WTC11 (cell line): ENCODE results near the gene POU2F1. TPM values are rescaled to one million over a fixed set of nuclear protein-coding genes. Genes with fewer than 3 reads are reported as not detected.

ENCODE experiments used
- ATAC-seq: fragments of 200-7000 bp; cut with Tn5 transposase; 2 replicates; pipeline ENCODE4 v1.10.0; 2021; ENCODE audit warnings: mild to moderate bottlenecking, moderate library complexity
- CTCF ChIA-PET: fragments of 300-600 bp; sonication (Branson Sonifier 250); formaldehyde crosslinking; loops from one replicate; lab custom pipeline; 2021; ENCODE audit warnings: antibody characterized with exemption; lab: Charles Lee
- POLR2A ChIA-PET: fragments of 350-600 bp; sonication (Branson Sonifier 250); formaldehyde crosslinking; loops from one replicate; lab custom pipeline; 2021; ENCODE audit warnings: antibody characterized with exemption; lab: Charles Lee
- DNase-seq: peaks from one replicate; pipeline ENCODE4 v3.0.0; 2021; ENCODE audit warnings: low spot score
- H3K27ac Mint-ChIP-seq: 2 replicates; pipeline ENCODE4 v1.8.0; 2021; ENCODE audit warnings: mixed read lengths
- H3K27me3 Mint-ChIP-seq: 2 replicates; pipeline ENCODE4 v1.8.0; 2021; ENCODE audit warnings: low read depth, mild to moderate bottlenecking, moderate library complexity, mixed read lengths
- H3K36me3 Mint-ChIP-seq: 2 replicates; pipeline ENCODE4 v1.8.0; 2021; ENCODE audit warnings: mixed read lengths
- H3K4me1 Mint-ChIP-seq: 2 replicates; pipeline ENCODE4 v1.8.0; 2022; ENCODE audit warnings: mixed read lengths
- H3K4me3 Mint-ChIP-seq: 2 replicates; pipeline ENCODE4 v1.8.0; 2021; ENCODE audit warnings: mild to moderate bottlenecking, moderate library complexity, mixed read lengths
- H3K9me3 Mint-ChIP-seq: 2 replicates; pipeline ENCODE4 v1.8.0; 2021; ENCODE audit warnings: mixed read lengths
- AR ChIP-seq: fragments of 250-450 bp; sonication (Bioruptor Pico); IDR thresholded peaks from 2 replicates; pipeline ENCODE4 v1.9.0; 2021; ENCODE audit warnings: mild to moderate bottlenecking
- CDX4 ChIP-seq: fragments of 250-450 bp; sonication (Bioruptor Pico); IDR thresholded peaks from 2 replicates; pipeline ENCODE4 v1.9.0; 2021; ENCODE audit warnings: moderate library complexity, mild to moderate bottlenecking, inconsistent platforms, borderline replicate concordance
- CREM ChIP-seq: sonication (generic); formaldehyde crosslinking; IDR thresholded peaks from 2 replicates; pipeline ENCODE4 v1.8.1; 2022; ENCODE audit warnings: mild to moderate bottlenecking, missing genetic modification reagents, moderate library complexity
- CTCF ChIP-seq: fragments of 200-600 bp; IDR thresholded peaks from 2 replicates; pipeline ENCODE4 v1.8.0; 2022; ENCODE audit warnings: antibody characterized with exemption
- ESRRA ChIP-seq: sonication (generic); formaldehyde crosslinking; IDR thresholded peaks from 2 replicates; pipeline ENCODE4 v1.8.1; 2022; ENCODE audit warnings: mild to moderate bottlenecking, missing genetic modification reagents, borderline replicate concordance
- GABPB1 ChIP-seq: sonication (generic); formaldehyde crosslinking; IDR thresholded peaks from 2 replicates; pipeline ENCODE4 v1.8.1; 2023; ENCODE audit warnings: mild to moderate bottlenecking, missing genetic modification reagents
- GRHL2 ChIP-seq: fragments of 250-450 bp; sonication (Bioruptor Pico); IDR thresholded peaks from 2 replicates; pipeline ENCODE4 v1.8.0; 2022; ENCODE audit warnings: mild to moderate bottlenecking, moderate library complexity; ENCODE audit not compliant: insufficient replicate concordance, severe bottlenecking
- IRF1 ChIP-seq: sonication (generic); formaldehyde crosslinking; IDR thresholded peaks from 2 replicates; pipeline ENCODE4 v1.8.0; 2023; ENCODE audit warnings: missing genetic modification reagents
- IRF2 ChIP-seq: sonication (generic); formaldehyde crosslinking; IDR thresholded peaks from 2 replicates; pipeline ENCODE4 v1.8.0; 2022; ENCODE audit warnings: low read depth, missing genetic modification reagents, borderline replicate concordance
- KAT7 ChIP-seq: sonication (generic); formaldehyde crosslinking; IDR thresholded peaks from 2 replicates; pipeline ENCODE4 v1.8.1; 2023; ENCODE audit warnings: missing genetic modification reagents, mild to moderate bottlenecking, borderline replicate concordance
- NFATC4 ChIP-seq: fragments of 250-450 bp; sonication (Bioruptor Pico); IDR thresholded peaks from 2 replicates; pipeline ENCODE4 v1.9.0; 2021; ENCODE audit warnings: mild to moderate bottlenecking
- SOX15 ChIP-seq: fragments of 250-450 bp; sonication (Bioruptor Pico); IDR thresholded peaks from 2 replicates; pipeline ENCODE4 v1.9.0; 2021; ENCODE audit warnings: mild to moderate bottlenecking
- SP1 ChIP-seq: sonication (generic); formaldehyde crosslinking; conservative IDR thresholded peaks from 2 replicates; pipeline ENCODE4 v1.8.1; 2022; ENCODE audit warnings: missing genetic modification reagents
- TEAD1 ChIP-seq: sonication (generic); formaldehyde crosslinking; IDR thresholded peaks from 2 replicates; pipeline ENCODE4 v1.8.0; 2022; ENCODE audit warnings: mild to moderate bottlenecking, missing genetic modification reagents
- ZBTB21 ChIP-seq: sonication (generic); formaldehyde crosslinking; IDR thresholded peaks from 2 replicates; pipeline ENCODE4 v1.8.1; 2023; ENCODE audit warnings: mild to moderate bottlenecking, missing genetic modification reagents, borderline replicate concordance
- ZNF396 ChIP-seq: fragments of 250-450 bp; sonication (Bioruptor Pico); IDR thresholded peaks from 2 replicates; pipeline ENCODE4 v1.8.0; 2021; ENCODE audit warnings: mild to moderate bottlenecking, moderate library complexity, borderline replicate concordance
- ZNF671 ChIP-seq: fragments of 250-450 bp; sonication (Bioruptor Pico); IDR thresholded peaks from 2 replicates; pipeline ENCODE4 v1.8.0; 2021; ENCODE audit warnings: mild to moderate bottlenecking
- total RNA-seq: library from RNA; stranded (reverse); gene quantifications from 3 replicates; pipeline ENCODE4 v1.2.3, GENCODE V29; 2021
- TF ChIP-seq, protein P1 (sequence below): sonication (generic); formaldehyde crosslinking; IDR thresholded peaks from 2 replicates; pipeline ENCODE4 v1.8.1; 2023; ENCODE audit warnings: mild to moderate bottlenecking, moderate library complexity, missing genetic modification reagents
- TF ChIP-seq, protein P2 (sequence below): sonication (generic); formaldehyde crosslinking; IDR thresholded peaks from 2 replicates; pipeline ENCODE4 v1.8.1; 2023; ENCODE audit warnings: mild to moderate bottlenecking, missing genetic modification reagents, moderate library complexity
- TF ChIP-seq, protein P3 (sequence below): sonication (generic); formaldehyde crosslinking; IDR thresholded peaks from 2 replicates; pipeline ENCODE4 v1.8.1; 2022; ENCODE audit warnings: mild to moderate bottlenecking, missing genetic modification reagents, moderate library complexity, borderline replicate concordance

Gene POU2F1
- total RNA-seq, 1 experiment from 2014 or later: 51.3 TPM

DNA sequence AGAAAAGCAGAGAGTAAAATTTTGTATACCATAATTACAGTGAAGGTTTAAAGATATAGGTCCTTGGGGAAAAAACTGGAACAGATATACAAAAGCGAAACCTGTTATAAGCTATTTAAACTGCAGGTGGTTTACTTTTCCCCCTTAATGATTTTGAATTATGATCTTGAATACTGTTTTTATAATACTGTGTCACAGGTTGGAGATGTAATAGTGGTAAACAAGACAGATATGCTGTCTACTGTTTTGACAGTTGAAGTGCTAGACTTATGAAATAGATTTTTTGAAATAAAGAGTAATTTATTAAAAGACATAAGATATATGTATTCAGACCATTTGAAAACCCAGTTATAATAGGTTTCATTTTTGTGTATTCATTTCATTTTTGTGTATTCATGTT lies 168.3 kb downstream of the POU2F1 start:
- H3K36me3 Mint-ChIP-seq: peaks cover 35% of the 10 kb centered on the region
- ChIA-PET POLR2A (no interaction called here), CTCF (no interaction called here)
- H3K9me3 Mint-ChIP-seq: no peaks in the 10 kb centered on the region
- ATAC-seq (no peak), DNase-seq (no peak)
- H3K4me1 Mint-ChIP-seq: no peaks in the 10 kb centered on the region
- TF ChIP-seq CDX4 (CRISPR knock-in tag) (no peak), CTCF (no peak), SP1 (CRISPR knock-in tag) (no peak), ZBTB21 (CRISPR knock-in tag) (no peak), GABPB1 (CRISPR knock-in tag) (no peak), NFATC4 (CRISPR knock-in tag) (no peak), SOX15 (no peak), CREM (no peak), ESRRA (no peak), KAT7 (CRISPR knock-in tag) (no peak), IRF1 (CRISPR knock-in tag) (no peak), AR (CRISPR knock-in tag) (no peak), TEAD1 (no peak), ZNF671 (CRISPR knock-in tag) (no peak), GRHL2 (CRISPR knock-in tag) (no peak), IRF2 (CRISPR knock-in tag) (no peak), ZNF396 (no peak)
- TF ChIP-seq, protein P1, sequence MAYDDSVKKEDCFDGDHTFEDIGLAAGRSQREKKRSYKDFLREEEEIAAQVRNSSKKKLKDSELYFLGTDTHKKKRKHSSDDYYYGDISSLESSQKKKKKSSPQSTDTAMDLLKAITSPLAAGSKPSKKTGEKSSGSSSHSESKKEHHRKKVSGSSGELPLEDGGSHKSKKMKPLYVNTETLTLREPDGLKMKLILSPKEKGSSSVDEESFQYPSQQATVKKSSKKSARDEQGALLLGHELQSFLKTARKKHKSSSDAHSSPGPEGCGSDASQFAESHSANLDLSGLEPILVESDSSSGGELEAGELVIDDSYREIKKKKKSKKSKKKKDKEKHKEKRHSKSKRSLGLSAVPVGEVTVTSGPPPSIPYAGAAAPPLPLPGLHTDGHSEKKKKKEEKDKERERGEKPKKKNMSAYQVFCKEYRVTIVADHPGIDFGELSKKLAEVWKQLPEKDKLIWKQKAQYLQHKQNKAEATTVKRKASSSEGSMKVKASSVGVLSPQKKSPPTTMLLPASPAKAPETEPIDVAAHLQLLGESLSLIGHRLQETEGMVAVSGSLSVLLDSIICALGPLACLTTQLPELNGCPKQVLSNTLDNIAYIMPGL (CRISPR knock-in tag): no peak
- TF ChIP-seq, protein P2, sequence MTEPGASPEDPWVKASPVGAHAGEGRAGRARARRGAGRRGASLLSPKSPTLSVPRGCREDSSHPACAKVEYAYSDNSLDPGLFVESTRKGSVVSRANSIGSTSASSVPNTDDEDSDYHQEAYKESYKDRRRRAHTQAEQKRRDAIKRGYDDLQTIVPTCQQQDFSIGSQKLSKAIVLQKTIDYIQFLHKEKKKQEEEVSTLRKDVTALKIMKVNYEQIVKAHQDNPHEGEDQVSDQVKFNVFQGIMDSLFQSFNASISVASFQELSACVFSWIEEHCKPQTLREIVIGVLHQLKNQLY (CRISPR knock-in tag): no peak
- TF ChIP-seq, protein P3, sequence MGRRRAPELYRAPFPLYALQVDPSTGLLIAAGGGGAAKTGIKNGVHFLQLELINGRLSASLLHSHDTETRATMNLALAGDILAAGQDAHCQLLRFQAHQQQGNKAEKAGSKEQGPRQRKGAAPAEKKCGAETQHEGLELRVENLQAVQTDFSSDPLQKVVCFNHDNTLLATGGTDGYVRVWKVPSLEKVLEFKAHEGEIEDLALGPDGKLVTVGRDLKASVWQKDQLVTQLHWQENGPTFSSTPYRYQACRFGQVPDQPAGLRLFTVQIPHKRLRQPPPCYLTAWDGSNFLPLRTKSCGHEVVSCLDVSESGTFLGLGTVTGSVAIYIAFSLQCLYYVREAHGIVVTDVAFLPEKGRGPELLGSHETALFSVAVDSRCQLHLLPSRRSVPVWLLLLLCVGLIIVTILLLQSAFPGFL (CRISPR knock-in tag): no peak
- no peak overlapping the region for H3K4me3 Mint-ChIP-seq
- no peak overlapping the region for H3K27ac Mint-ChIP-seq
- H3K27me3 Mint-ChIP-seq: no peaks in the 10 kb centered on the region
